Measurements from ENCODE around the gene PLXNA4. TPM values are rescaled to one million over a fixed set of nuclear protein-coding genes. Genes with fewer than 3 reads are reported as not detected.

The PLXNA4 gene
- total RNA-seq, 1 donor from 2014 or later = 14.0 TPM

DNA sequence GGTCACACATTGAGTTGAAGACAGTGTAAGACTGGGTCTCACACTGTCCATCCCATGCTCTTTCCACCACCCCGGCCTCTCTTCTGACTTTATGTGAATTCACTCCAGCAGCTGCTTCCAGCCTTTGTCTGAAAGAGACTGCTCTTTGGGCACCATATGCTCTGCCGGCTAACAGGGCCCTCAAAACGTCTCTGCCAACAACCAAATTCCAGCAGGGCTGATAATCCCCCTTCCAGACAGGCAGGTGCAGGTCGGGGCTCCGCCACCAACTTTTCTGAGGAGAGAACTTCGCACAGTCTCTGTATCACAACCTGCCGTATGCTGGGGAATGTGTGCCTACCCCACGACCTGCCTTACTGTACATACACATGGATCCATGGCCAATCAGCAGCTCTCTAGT, 64.3 kb downstream of the PLXNA4 start:
- intact Hi-C loops (cut with DNase I) = no loop called here

DNA sequence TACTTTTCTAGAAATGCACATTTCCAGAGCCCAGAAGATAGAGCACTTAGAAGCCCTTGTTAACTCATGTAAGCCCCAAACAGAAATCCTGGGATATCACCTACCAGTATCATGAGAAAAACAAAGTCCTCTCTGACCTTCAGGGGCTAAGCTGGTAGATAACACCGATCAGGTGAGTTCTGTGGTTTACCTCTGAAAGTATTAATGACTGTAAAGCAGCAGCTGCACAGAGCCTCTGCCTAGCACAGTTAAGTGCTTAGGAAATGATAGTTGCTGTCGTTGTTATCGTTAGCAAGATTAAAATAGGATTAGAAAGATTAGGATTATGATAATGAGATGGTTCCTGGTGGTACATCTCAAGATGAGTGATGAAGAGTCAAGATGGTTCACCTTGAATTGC, 64.9 kb downstream of the PLXNA4 start:
- Histone ChIP-seq H3K4me1 (no peaks in the 10 kb centered on the region), H3K27me3 (no peaks in the 10 kb centered on the region), H3K9me3 (no peaks in the 10 kb centered on the region), H3K4me3 (no peak overlapping the region), H3K27ac (no peak overlapping the region), H3K36me3 (no peaks in the 10 kb centered on the region)
- TF ChIP-seq POLR2A (IDR thresholded peaks at IDR 0.05) (no peak), POLR2AphosphoS5 (IDR thresholded peaks at IDR 0.05; ENCODE audit: insufficient read depth in 1 of 2, low read depth in 1 of 2) (no peak)
- TF ChIP-seq, protein P1, sequence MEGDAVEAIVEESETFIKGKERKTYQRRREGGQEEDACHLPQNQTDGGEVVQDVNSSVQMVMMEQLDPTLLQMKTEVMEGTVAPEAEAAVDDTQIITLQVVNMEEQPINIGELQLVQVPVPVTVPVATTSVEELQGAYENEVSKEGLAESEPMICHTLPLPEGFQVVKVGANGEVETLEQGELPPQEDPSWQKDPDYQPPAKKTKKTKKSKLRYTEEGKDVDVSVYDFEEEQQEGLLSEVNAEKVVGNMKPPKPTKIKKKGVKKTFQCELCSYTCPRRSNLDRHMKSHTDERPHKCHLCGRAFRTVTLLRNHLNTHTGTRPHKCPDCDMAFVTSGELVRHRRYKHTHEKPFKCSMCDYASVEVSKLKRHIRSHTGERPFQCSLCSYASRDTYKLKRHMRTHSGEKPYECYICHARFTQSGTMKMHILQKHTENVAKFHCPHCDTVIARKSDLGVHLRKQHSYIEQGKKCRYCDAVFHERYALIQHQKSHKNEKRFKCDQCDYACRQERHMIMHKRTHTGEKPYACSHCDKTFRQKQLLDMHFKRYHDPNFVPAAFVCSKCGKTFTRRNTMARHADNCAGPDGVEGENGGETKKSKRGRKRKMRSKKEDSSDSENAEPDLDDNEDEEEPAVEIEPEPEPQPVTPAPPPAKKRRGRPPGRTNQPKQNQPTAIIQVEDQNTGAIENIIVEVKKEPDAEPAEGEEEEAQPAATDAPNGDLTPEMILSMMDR (IDR thresholded peaks at IDR 0.05) = no peak
- intact Hi-C loops (cut with DNase I) = no loop called here
- DNase-seq (ENCODE audit: extremely low spot score in 2 of 2) = no peak

More for the DNA sequence above, 64.3 kb downstream of the PLXNA4 start:
- H3K27me3 ChIP-seq = no peaks in the 10 kb centered on the region
- no peak overlapping the region for H3K27ac ChIP-seq
- no peak for TF ChIP-seq POLR2AphosphoS5 (IDR thresholded peaks at IDR 0.05; ENCODE audit: insufficient read depth in 1 of 2, low read depth in 1 of 2)
- TF ChIP-seq, protein P1 (IDR thresholded peaks at IDR 0.05) = no peak
- TF ChIP-seq POLR2A (IDR thresholded peaks at IDR 0.05) = no peak
- no peaks in the 10 kb centered on the region for H3K9me3 ChIP-seq
- no peak for DNase-seq (ENCODE audit: extremely low spot score in 2 of 2)
- no peaks in the 10 kb centered on the region for H3K4me1 ChIP-seq
- H3K4me3 ChIP-seq = no peak overlapping the region
- no peaks in the 10 kb centered on the region for H3K36me3 ChIP-seq

DNA sequence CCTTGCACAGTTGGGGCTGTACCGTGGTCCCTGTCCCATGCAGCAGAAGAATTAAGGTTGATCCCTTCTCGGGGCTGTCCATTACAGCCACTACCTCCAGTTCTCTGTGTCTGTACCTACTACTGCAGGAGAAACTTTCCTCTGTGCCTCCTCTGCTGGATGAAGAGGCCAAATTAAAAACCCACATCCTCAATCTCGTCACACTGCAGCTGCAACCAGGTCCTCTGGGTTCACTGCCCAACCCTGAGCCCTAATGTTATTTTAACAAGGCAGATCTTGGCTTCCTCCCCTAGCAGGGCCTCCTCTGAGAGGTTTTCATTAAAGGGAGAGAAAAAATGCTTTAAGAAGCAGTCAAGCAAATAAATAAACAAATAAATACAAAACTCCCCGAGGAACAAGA, 66.6 kb downstream of the PLXNA4 start:
- no peaks in the 10 kb centered on the region for H3K27me3 ChIP-seq
- intact Hi-C loops (cut with DNase I) = no loop called here
- TF ChIP-seq POLR2AphosphoS5 (IDR thresholded peaks at IDR 0.05; ENCODE audit: insufficient read depth in 1 of 2, low read depth in 1 of 2) (no peak), POLR2A (IDR thresholded peaks at IDR 0.05) (no peak)
- TF ChIP-seq, protein P1 (IDR thresholded peaks at IDR 0.05) = no peak
- no peak overlapping the region for H3K27ac ChIP-seq
- no peaks in the 10 kb centered on the region for H3K36me3 ChIP-seq
- H3K4me1 ChIP-seq = no peaks in the 10 kb centered on the region
- DNase-seq (ENCODE audit: extremely low spot score in 2 of 2) = no peak
- H3K9me3 ChIP-seq = no peaks in the 10 kb centered on the region
- H3K4me3 ChIP-seq = no peak overlapping the region

DNA sequence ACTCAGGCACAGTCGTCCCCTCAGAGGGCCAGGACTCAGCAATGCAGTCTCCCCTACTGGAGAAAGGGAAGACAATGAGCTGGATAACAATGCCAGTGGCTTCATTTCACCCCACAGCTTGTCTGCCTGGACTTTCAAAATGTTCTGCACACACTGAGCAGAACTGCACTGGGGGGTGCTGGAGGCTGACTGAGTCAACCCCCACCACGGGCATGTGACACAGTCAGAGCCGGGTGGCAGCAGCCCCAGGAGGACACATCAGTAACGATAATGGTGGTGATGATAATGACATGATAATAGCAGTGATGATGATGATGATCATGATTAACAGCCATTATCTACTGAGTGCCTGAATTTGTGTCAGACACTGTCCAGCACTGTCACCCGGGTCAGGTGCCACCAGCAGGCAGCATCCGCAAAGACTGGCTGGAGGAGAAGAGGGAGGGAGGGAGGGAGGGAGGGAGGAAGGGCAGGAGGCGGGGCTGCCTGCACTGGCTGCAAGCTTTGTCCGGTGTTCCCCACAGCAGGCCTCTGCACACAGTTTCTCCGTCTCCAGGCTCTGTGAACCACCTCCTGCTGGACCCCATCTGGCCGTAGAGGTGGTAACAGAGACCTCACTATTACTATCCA, 67.4 kb downstream of the PLXNA4 start:
- no peaks in the 10 kb centered on the region for H3K36me3 ChIP-seq
- no peak overlapping the region for H3K4me3 ChIP-seq
- no peaks in the 10 kb centered on the region for H3K9me3 ChIP-seq
- no peaks in the 10 kb centered on the region for H3K4me1 ChIP-seq
- H3K27me3 ChIP-seq = no peaks in the 10 kb centered on the region
- no peak overlapping the region for H3K27ac ChIP-seq
- no peak for DNase-seq (ENCODE audit: extremely low spot score in 2 of 2)
- intact Hi-C loops (cut with DNase I) = no loop called here
- TF ChIP-seq POLR2A (IDR thresholded peaks at IDR 0.05) (no peak), POLR2AphosphoS5 (IDR thresholded peaks at IDR 0.05; ENCODE audit: insufficient read depth in 1 of 2, low read depth in 1 of 2) (no peak)
- TF ChIP-seq, protein P1 (IDR thresholded peaks at IDR 0.05) = no peak

DNA sequence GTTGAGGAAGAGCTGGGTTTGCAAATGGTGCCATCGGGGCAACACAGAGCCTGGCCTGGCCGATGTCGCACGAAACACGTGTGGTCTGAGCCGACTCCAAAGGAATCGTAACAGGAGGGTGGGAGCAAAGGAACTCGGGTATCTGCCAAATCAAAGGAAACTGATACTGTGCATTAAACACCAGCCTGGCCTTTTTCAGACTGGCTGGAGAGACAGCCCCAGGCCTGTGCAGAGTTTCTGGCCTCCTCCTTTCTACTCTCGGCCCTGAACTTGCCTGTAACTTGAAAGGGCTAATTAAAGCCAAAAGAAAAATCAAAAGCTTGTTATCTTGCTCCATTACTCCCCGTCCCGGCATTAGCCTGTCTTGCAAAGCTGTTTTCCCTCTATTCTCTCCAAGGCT, 71.4 kb downstream of the PLXNA4 start:
- TF ChIP-seq, protein P1 (IDR thresholded peaks at IDR 0.05) = no peak
- no peak for TF ChIP-seq POLR2AphosphoS5 (IDR thresholded peaks at IDR 0.05; ENCODE audit: insufficient read depth in 1 of 2, low read depth in 1 of 2)
- TF ChIP-seq POLR2A (IDR thresholded peaks at IDR 0.05) = no peak
- Histone ChIP-seq H3K4me1 (no peaks in the 10 kb centered on the region), H3K4me3 (no peak overlapping the region), H3K9me3 (no peaks in the 10 kb centered on the region), H3K27ac (no peak overlapping the region), H3K36me3 (no peaks in the 10 kb centered on the region), H3K27me3 (no peaks in the 10 kb centered on the region)
- intact Hi-C loops (cut with DNase I) = loop anchor here (5.0 kb wide), 1 partner anchor 188 kb away; no protein-coding TSS in a partner anchor
- DNase-seq (ENCODE audit: extremely low spot score in 2 of 2) = no peak

Measured in vagina (tissue), 2 donors.